Upper lobe of right lung (tissue), 1 donor: ENCODE measurements around the gene ANKRD44. TPM values are rescaled to one million over a fixed set of nuclear protein-coding genes. Genes with fewer than 3 reads are reported as not detected.

Experiments used
- ATAC-seq: fragments of 200-7000 bp; cut with Tn5 transposase; one replicate; pipeline ENCODE4 v1.9.1; 2020; ENCODE audit warnings: mild to moderate bottlenecking, moderate library complexity
- DNase-seq: peaks from one replicate; pipeline ENCODE4 v3.0.0-alpha.2; 2020
- H3K27ac ChIP-seq: fragments of 200-600 bp; one replicate; pipeline ENCODE4 v1.8.0; 2022
- H3K27me3 ChIP-seq: fragments of 200-600 bp; one replicate; pipeline ENCODE4 v1.8.0; 2022; ENCODE audit warnings: mild to moderate bottlenecking
- H3K36me3 ChIP-seq: fragments of 200-600 bp; one replicate; pipeline ENCODE4 v1.8.0; 2022
- H3K4me1 ChIP-seq: fragments of 200-600 bp; one replicate; pipeline ENCODE4 v1.8.0; 2022
- H3K4me3 ChIP-seq: fragments of 200-600 bp; one replicate; pipeline ENCODE4 v1.8.0; 2022; ENCODE audit warnings: mild to moderate bottlenecking
- H3K9me3 ChIP-seq: fragments of 200-600 bp; one replicate; pipeline ENCODE4 v1.8.0; 2022
- CTCF ChIP-seq: fragments of 200-600 bp; IDR thresholded peaks from one replicate; pipeline ENCODE4 v1.8.0; 2022; ENCODE audit warnings: antibody characterized with exemption
- intact Hi-C: fragments of 100-400 bp; cut with DNase I; formaldehyde crosslinking; loops from one replicate; pipeline ENCODE4 v1.11.0; 2022
- total RNA-seq: library from RNA; stranded (reverse); fragmentation: NEBNext Ultra II Directional; extraction: Animal tissue kit (Norgen Biotek cat#: 25700); gene quantifications from one replicate; pipeline ENCODE4 v1.2.1, GENCODE V29; 2021
- donor health status: DM: no; HTN: yes; CAD: no; lungs with severe emphysema.

The ANKRD44 gene
- total RNA-seq, 1 donor from 2014 or later = 51.4 TPM

GRCh38 chr2:197340591-197340990, 30.0 kb upstream of the ANKRD44 start:
- no peaks in the 10 kb centered on the region for H3K4me1 ChIP-seq

DNA sequence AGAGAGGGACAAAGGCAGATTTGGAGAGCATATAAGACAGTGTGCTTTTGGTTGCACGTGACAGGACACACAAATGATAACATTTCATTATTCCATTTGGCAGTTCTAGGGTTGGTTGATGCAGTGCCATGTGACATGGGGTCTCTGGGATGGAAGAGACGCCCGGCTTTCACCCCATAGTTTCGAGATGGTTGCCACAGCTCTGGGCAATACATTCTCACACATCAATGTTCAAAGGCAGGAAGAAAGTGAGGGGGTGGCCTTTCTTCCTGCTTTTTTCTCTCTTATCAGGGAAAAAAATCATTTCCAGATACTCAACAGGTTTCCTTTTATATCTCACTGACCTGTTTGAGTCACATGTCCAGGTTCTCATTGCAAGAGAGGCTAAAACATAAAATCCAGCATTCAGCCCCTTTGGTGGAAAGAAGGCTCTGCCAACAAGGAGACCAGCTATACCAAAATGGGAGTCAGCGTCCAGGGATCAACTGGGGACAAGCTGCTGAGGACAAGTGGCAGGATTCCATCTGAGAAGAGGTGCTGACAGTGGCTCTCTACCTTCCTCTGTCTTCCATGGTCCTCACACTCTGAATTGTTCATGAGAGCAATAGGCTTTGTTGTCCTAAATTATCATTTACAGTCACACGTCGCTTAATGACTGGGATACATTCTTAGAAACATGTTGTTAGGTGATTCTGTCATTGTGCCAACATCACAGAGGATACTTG, 29.1 kb upstream of the ANKRD44 start:
- H3K27ac ChIP-seq = no peak overlapping the region
- H3K4me1 ChIP-seq = no peaks in the 10 kb centered on the region
- no peaks in the 10 kb centered on the region for H3K36me3 ChIP-seq
- intact Hi-C loops = no loop called here
- no peaks in the 10 kb centered on the region for H3K27me3 ChIP-seq
- TF ChIP-seq CTCF = no peak
- ATAC-seq = no peak
- no peaks in the 10 kb centered on the region for H3K9me3 ChIP-seq
- H3K4me3 ChIP-seq = no peak overlapping the region
- no peak for DNase-seq

More at GRCh38 chr2:197340591-197340990, 30.0 kb upstream of the ANKRD44 start:
- intact Hi-C loops = no loop called here
- no peak for ATAC-seq
- no peaks in the 10 kb centered on the region for H3K27me3 ChIP-seq
- no peaks in the 10 kb centered on the region for H3K36me3 ChIP-seq
- H3K27ac ChIP-seq = no peak overlapping the region
- no peak overlapping the region for H3K4me3 ChIP-seq
- no peak for TF ChIP-seq CTCF
- H3K9me3 ChIP-seq = no peaks in the 10 kb centered on the region
- no peak for DNase-seq

DNA sequence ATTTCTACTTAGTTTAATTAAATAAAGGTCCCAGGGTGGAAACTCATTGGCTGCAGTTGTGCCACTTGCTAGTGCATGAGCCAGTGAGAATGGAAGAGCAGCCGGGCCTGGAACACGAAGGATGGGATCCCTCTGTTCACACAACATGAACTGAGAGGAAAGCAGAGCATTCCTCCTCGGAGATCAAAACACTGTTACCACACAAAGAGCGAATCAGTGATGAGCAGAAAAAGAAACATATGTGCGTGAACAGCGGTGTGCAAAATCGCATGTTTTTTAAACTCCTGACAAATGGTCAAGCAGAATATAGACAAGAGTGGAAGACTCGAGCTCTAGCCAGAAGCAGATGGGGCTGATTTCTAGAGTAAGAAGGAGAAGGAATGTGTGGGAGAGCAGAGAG, 28.4 kb upstream of the ANKRD44 start:
- Histone ChIP-seq H3K4me3 (no peak overlapping the region), H3K36me3 (no peaks in the 10 kb centered on the region), H3K27ac (no peak overlapping the region), H3K9me3 (no peaks in the 10 kb centered on the region), H3K27me3 (no peaks in the 10 kb centered on the region), H3K4me1 (no peaks in the 10 kb centered on the region)
- DNase-seq = no peak
- no peak for ATAC-seq
- intact Hi-C loops = no loop called here
- TF ChIP-seq CTCF = no peak

GRCh38 chr2:197332641-197333040, 22.1 kb upstream of the ANKRD44 start:
- ATAC-seq (no peak), DNase-seq (no peak)
- intact Hi-C loops = no loop called here
- H3K4me3 ChIP-seq = no peak overlapping the region
- no peaks in the 10 kb centered on the region for H3K27me3 ChIP-seq
- H3K9me3 ChIP-seq = no peaks in the 10 kb centered on the region
- no peaks in the 10 kb centered on the region for H3K36me3 ChIP-seq
- no peak for TF ChIP-seq CTCF
- no peaks in the 10 kb centered on the region for H3K4me1 ChIP-seq
- no peak overlapping the region for H3K27ac ChIP-seq

DNA sequence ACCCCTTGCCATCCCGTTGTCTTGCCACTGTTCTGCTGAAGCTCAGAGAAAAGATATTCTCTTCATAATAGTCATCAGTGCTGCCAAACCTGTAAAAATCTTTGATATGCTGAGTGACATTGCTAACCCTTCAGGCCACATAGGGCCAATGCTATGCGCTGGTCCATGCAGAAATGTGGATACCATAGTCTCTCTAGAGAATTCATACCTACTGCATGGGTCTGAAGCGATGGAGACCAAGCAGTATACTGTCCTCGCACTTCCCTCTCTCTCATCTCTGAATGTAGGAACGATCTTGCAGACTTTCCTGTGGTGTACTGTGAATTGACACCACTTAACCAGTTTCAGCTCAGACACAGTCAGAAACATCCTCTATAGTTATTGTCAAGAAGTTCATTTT, 17.9 kb upstream of the ANKRD44 start:
- Histone ChIP-seq H3K4me1 (no peaks in the 10 kb centered on the region), H3K9me3 (no peaks in the 10 kb centered on the region), H3K27me3 (no peaks in the 10 kb centered on the region), H3K4me3 (no peak overlapping the region), H3K36me3 (no peaks in the 10 kb centered on the region), H3K27ac (no peak overlapping the region)
- DNase-seq (no peak), ATAC-seq (no peak)
- intact Hi-C loops = no loop called here
- no peak for TF ChIP-seq CTCF
